CD4-positive, alpha-beta T cell treated with Interleukin-1 beta for 1 hour (primary cell): ENCODE measurements around the gene ATP5PD.

Experiments
- DNase-seq, 2 donors: peaks; one replicate each; pipeline ENCODE4 v3.0.0-alpha.2; 2020 to 2022

Gene ATP5PD

GRCh38 chr17:75046407-75047289 lies at the start of gene ATP5PD, which contains the start of gene KCTD2:
TSS of gene ATP5PD (minus strand) at chr17:75046969. CDS start at chr17:75042650, 4,319 bp downstream.
TSS of gene KCTD2 (plus strand) at chr17:75047225. CDS start at chr17:75047251, 26 bp downstream.
- DNase-seq: peak; percentile 96 to 97

DNA sequence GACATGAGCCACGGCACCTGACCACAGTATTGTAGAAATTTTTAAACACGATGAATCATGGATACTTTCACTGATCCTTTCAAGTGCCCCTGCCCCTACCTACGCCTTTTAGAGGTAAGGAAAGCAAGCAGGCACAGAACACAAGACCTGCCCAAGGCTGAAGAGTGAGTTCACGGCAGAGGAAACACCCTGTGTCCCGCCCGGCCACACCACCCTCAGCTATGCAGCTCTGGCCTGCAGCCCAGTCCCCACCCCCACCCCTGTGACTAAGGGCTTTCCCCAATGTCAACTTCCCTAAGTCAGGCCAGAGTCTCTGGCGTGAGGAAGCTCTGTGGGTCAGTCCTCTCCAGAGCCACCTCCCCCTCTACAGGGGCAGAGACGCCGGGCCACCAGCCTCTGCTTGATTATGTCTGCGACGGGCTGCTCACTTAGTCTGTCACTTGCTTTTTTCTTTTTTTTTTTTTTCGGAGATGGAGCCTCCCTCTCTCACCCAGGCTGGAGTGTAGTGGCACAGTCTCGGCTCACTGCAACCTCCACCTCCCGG lies 49.4 kb upstream of the ATP5PD start:
- peak in 1 of 2 donors; percentile 67 for DNase-seq

DNA sequence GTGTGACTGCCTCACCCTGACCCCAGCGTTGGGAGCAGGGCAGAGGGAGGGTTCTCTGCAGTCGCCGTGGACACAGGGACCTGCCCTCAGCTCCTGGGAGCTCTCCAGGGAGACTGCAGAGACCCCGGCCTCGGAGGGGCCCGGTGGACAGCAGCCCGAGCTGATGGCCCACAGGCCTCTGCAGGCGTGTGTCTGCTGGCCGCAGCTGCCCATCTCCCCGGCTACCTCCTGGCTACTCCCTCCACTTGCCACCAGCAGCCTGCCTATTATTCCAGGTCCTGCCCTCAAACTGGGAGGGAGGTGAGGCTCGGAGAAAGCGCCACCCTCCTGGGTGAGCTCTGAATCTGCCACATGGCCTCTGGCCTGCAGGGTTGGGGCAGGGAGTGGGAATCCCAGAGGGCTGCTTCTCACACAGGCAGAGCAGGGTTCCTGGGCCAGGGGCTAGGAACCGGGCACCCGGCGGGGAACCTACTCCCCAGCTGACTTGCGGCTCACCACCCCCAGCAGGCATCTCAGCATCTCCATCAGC lies 48.2 kb upstream of the ATP5PD start:
- DNase-seq: no peak

- no peak for DNase-seq
Measured at GRCh38 chr17:75093548-75094158, 46.9 kb upstream of the ATP5PD start.

GRCh38 chr17:75091855-75092327 lies 45.1 kb upstream of the ATP5PD start:
- no peak for DNase-seq

DNA sequence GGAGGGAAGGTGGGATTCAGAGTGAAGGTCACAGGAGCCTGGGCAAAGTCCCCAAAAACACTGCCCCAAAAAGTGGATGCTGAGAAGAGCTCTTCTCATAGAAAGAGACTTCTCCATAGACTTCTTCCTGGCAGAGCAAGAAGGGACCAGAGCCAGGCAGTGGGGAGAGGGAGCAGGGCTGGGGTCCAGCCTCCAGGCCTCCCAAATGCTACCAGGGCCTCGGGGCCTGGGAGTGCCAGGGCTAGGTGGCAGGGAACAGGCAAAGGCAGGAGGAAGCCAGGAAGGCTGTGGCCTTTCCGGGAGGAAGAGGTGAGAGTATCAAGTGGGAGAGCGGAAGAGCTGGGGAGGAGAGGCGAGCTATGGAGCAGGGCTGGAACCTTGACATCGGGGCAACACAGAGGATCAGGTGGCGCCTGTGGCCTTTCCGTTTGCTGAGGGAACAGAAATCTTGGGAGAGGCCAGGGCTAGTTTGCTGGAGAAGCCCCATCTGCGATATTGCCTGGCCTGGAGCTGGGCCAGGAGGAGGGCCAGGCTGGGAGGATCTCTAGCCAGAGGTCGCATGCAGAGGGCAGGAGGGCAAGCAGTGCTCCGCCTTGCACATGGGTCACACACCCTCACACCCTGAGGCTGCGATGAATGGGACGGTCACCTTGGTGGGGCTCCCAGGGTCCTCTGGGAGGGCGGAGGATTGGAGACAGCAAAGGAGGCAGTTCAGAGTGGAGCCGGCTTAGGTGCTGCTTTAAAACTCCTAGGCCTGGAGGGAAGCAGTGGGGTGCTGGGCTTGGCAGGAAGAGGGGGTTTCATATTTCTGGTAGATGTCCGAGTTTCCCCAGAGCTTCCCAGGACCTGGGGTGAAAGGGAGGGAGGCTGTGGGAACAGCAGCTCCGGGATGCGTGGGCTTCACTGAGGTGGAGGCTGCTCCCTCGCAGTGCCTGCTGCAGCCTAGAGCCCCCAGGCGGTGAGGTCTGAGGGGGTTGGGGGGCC lies 44.4 kb upstream of the ATP5PD start:
- DNase-seq: no peak

DNA sequence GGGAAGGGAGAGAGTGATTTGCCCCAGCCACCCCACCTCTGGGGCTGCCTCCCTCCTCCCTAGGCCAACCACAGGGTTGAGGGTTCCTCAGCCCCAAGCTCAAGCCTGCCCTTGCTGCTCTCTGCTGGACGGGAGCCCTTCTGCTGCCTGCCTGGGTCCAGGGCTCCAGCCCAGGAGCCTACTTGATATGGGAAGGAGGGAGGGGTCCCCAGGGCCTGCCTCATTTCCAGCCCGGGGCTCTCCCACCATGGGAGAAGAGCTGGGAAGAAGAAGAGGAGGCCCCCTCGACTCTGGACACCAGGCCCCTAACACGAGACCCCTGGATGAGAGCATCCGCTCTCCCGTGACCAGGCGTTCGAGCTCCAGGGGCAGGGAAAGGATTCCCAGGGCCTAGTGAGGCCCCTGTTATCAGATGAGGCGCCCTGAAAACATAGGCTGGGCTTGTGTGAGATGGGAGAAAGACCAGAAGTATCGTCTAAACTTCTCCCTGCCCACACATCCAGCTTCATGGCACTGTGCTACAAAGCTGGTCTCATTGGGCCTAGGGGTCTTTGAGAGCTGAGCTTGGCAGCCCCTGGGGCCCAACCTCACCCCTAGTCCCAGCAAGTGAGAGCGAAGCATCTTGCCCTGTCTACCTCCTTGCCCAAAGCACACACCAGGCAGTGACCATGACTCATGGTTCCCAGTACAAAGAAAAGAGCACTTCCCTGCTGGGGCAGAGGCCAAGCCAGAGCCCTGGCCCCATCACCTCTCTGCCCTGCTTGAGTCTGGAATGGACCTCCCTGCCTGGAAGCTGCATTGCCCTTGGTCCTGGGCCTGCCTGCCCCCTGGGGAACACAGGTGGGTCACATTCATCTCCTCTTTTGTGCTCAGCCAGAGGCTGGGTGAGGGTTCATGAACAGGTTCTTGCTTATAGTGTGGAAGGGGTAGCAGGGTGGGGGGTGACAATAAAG lies 42.0 kb upstream of the ATP5PD start:
- DNase-seq: no peak

GRCh38 chr17:75087558-75088453 lies 41.0 kb upstream of the ATP5PD start, which contains the start of gene SLC16A5:
TSS of gene SLC16A5 (plus strand) at chr17:75087954. CDS start at chr17:75093637, 5,683 bp downstream.
- DNase-seq: peak; percentile 42 to 75

DNA sequence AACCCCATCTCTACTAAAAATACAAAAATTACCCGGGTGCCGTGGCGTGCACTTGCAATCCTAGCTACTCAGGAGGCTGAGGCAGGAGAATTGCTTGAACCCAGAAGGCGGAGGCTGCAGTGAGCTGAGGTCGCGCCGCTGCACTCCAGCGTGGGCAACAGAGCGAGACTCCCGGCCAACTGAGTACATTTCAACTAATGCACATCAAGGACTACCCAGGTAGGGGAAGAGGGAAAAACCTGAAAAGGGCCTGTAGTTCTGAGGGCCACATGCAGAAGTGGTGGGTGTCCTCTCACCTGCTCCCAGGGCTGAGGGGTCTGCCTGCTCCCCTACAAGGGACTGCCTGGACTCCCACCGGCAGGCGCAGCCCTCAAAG lies 40.4 kb upstream of the ATP5PD start:
- no peak for DNase-seq

- no peak for DNase-seq
Measured at GRCh38 chr17:75086496-75087181, 39.9 kb upstream of the ATP5PD start.

- no peak for DNase-seq
Measured at GRCh38 chr17:75084039-75084660, 37.4 kb upstream of the ATP5PD start.

GRCh38 chr17:75082683-75083082 lies 35.9 kb upstream of the ATP5PD start:
- no peak for DNase-seq

GRCh38 chr17:75081611-75082540 lies 35.1 kb upstream of the ATP5PD start:
- no peak for DNase-seq

- no peak for DNase-seq
Measured at GRCh38 chr17:75079023-75079373, 32.2 kb upstream of the ATP5PD start.

DNA sequence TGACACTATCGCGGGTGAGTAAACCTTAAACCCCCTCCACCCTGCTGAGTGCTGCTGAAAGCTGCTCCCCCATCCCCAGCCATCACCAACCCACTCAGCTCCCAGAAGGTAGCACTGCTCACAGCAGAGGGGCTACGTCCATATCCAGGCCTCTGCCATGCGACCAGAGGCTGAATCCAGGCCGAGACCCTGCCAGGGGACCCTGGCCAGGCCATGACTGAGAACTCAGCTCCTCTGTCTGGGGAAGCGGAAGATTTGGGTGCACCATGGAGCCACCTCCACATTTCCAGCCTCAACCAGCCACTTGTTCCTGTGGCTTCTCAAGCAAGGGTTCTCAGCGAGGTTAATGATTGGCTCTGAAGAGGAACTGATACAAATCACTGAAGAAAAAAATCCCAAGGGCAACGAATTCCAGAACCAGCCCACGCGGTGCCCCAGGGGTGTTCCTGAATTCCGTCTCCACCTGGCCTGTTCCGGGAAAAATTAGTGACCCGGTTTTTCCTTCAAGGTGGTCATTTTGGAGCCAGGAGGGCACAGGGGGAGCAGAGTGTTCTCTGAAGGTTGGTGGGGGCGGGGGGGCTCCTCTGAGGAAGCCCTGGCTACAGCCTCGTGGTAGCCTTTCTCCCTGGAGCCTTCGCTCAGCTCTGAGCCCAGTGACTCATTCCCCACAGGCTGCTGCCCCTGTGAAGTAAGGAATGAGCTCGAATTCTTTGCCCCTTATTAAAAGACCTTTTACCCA lies 31.7 kb upstream of the ATP5PD start:
- DNase-seq: no peak

DNA sequence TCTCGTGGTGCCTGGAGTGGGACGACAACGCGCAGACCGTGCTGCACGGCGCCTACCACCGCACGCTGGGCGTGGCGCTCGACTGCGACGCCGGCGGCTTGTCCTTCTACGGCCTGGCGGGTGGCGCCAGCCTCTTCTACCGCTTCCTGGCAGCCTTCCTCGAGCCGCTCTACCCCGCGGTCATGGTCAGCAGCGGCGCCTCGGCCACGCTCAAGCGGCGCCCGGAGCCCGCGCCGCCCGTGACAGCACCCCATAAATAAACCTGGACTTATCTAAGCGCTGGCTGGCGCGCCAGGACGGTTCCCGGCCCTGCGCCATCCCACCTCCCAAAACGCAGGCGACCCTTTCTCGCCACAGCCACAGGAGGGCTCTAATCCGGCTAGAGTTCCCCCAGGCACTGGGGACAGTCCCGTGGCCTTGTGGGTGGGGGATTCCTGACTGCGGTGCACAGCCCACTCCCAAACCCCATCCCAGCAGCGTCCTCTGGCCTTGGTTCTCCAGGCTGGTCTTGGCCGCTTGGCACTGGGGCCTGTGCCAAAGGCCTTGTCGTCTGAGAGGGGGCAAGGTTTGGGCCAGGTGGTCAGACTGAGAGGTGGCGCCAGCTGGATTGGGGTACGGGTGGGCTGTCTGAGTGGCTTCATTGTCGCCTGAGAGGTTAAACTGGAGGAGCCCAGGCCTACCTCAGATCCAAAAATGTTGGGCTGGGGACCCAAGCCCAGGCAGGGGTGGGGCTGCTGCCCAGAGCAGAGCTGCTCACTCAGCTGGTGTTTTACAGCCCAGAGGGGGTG lies 30.9 kb upstream of the ATP5PD start:
- peak; percentile 50 to 61 for DNase-seq
